Endothelial cell of umbilical vein (primary cell): ENCODE results near the gene RALA. TPM values are rescaled to one million over a fixed set of nuclear protein-coding genes. Genes with fewer than 3 reads are reported as not detected.

Experiments used
- BruUV-seq: library from RNA; stranded (reverse); fragments of 400-500 nt; replicated peaks from 2 replicates; lab custom pipeline; 2021; lab: Mats Ljungman, UMichigan
- CTCF ChIA-PET: fragments of 300-600, 350-600 bp; sonication (Branson Sonifier 250); formaldehyde crosslinking; loops from one replicate; lab custom pipeline; 2021; ENCODE audit warnings: antibody characterized with exemption, inconsistent platforms; lab: Charles Lee
- POLR2A ChIA-PET: fragments of 300-600, 350-600 bp; sonication (Branson Sonifier 250); formaldehyde crosslinking; loops from one replicate; lab custom pipeline; 2021; ENCODE audit warnings: antibody characterized with exemption, inconsistent platforms; lab: Charles Lee
- DNase-seq: peaks from one replicate; pipeline ENCODE4 v3.0.0-alpha.2; 2011; ENCODE audit warnings: low read depth, low spot score
- FAIRE-seq: peaks from 2 replicates; lab custom pipeline; 2011; peaks lifted over from hg19 to GRCh38; lab: Jason Lieb, UNC
- H2AFZ ChIP-seq: 2 replicates; pipeline ENCODE4 v1.6.0; 2012; ENCODE audit warnings: low read depth, low read length, control low read depth, inconsistent platforms
- H3K27ac ChIP-seq: 2 replicates; pipeline ENCODE4 v1.5.1; 2011; ENCODE audit warnings: low read depth, mild to moderate bottlenecking, control low read depth, low read length, moderate library complexity; ENCODE audit not compliant: insufficient read depth
- H3K27me3 ChIP-seq, 2 experiments: 2 replicates each; pipeline versions ENCODE4 v1.6.0 to v1.6.1; 2011; ENCODE audit warnings: low read length in 2 of 2, mixed read lengths in 1 of 2; ENCODE audit not compliant: control insufficient read depth in 2 of 2, insufficient read depth in 2 of 2
- H3K36me3 ChIP-seq, 2 experiments: 2 replicates in 1 of 2; 3 replicates in 1 of 2; pipeline ENCODE4 v1.5.1; 2011; ENCODE audit warnings: low read length in 2 of 2, mild to moderate bottlenecking in 1 of 2, moderate library complexity in 1 of 2; ENCODE audit not compliant: control insufficient read depth in 2 of 2, insufficient read depth in 2 of 2; ENCODE audit errors: extremely low read depth in 1 of 2
- H3K4me1 ChIP-seq: 3 replicates; pipeline ENCODE4 v1.5.1; 2011; ENCODE audit warnings: mild to moderate bottlenecking, low read length; ENCODE audit not compliant: control insufficient read depth, insufficient read depth; ENCODE audit errors: extremely low read depth
- H3K4me2 ChIP-seq: 2 replicates; pipeline ENCODE4 v1.6.1; 2011; ENCODE audit warnings: low read length, control low read depth, mixed read lengths; ENCODE audit not compliant: insufficient read depth
- H3K4me3 ChIP-seq, 3 experiments: fragments of 200-600 bp in 1 of 3; sonication (generic), shearing (Covaris generic) in 1 of 3; replicated peaks in 1 of 3; 2 replicates each; pipeline ENCODE4 v1.5.1; 2011 to 2016; ENCODE audit warnings: control low read depth in 3 of 3, low read length in 3 of 3, mild to moderate bottlenecking in 2 of 3, inconsistent platforms in 1 of 3, low read depth in 1 of 3, moderate library complexity in 1 of 3; ENCODE audit not compliant: insufficient read depth in 1 of 3
- H3K79me2 ChIP-seq: 2 replicates; pipeline ENCODE4 v1.6.0; 2012; ENCODE audit warnings: low read length, inconsistent platforms; ENCODE audit not compliant: control insufficient read depth, insufficient read depth
- H3K9ac ChIP-seq: replicated peaks from 2 replicates; pipeline ENCODE3; 2011; ENCODE audit warnings: low read length, control low read depth; ENCODE audit not compliant: insufficient read depth; ENCODE audit errors: extremely low read depth
- H3K9me1 ChIP-seq: replicated peaks from 3 replicates; pipeline ENCODE4 v1.6.0; 2011; ENCODE audit warnings: mild to moderate bottlenecking, low read length; ENCODE audit not compliant: control insufficient read depth, insufficient read depth; ENCODE audit errors: extremely low read depth
- H3K9me3 ChIP-seq: replicated peaks from 2 replicates; pipeline ENCODE4 v1.5.1; 2012; ENCODE audit warnings: low read length, inconsistent platforms; ENCODE audit not compliant: control insufficient read depth, insufficient read depth
- H4K20me1 ChIP-seq: replicated peaks from 2 replicates; pipeline ENCODE3; 2011; ENCODE audit warnings: mild to moderate bottlenecking, low read length; ENCODE audit not compliant: control insufficient read depth, insufficient read depth; ENCODE audit errors: extremely low read depth
- CTCF ChIP-seq, 2 donors: IDR thresholded peaks; 1 replicate in 1 of 2; 2 replicates in 1 of 2; pipeline ENCODE4 v1.5.1; 2011; ENCODE audit warnings: low read length in 2 of 2, mild to moderate bottlenecking in 2 of 2, moderate library complexity in 2 of 2, control low read depth in 1 of 2, inconsistent platforms in 1 of 2, low read depth in 1 of 2; ENCODE audit not compliant: insufficient read depth in 1 of 2; ENCODE audit errors: extremely low read depth in 1 of 2
- FOS ChIP-seq: IDR thresholded peaks from 2 replicates; pipeline ENCODE4 v1.6.1; 2011; ENCODE audit warnings: mild to moderate bottlenecking, low read length, moderate library complexity, borderline replicate concordance; ENCODE audit not compliant: insufficient read depth
- GATA2 ChIP-seq: IDR thresholded peaks from 2 replicates; pipeline ENCODE4 v1.7.0; 2011; ENCODE audit warnings: low read depth, mild to moderate bottlenecking, moderate library complexity, mixed read lengths, low read length; ENCODE audit not compliant: insufficient read length, insufficient read depth
- MAX ChIP-seq: IDR thresholded peaks from 2 replicates; pipeline ENCODE4 v1.6.1; 2011; ENCODE audit not compliant: insufficient read depth, insufficient read length
- MYC ChIP-seq: IDR thresholded peaks from one replicate; pipeline ENCODE4 v1.6.1; 2011; ENCODE audit warnings: mild to moderate bottlenecking, low read depth, low read length
- POLR2A ChIP-seq: IDR thresholded peaks from 2 replicates; pipeline ENCODE4 v1.6.1; 2012; ENCODE audit warnings: low read depth, mild to moderate bottlenecking, control low read depth, low read length
- POLR2AphosphoS5 ChIP-seq: IDR thresholded peaks from 2 replicates; pipeline ENCODE4 v1.6.1; 2012; ENCODE audit warnings: low read depth, mild to moderate bottlenecking, control low read depth, low read length, moderate library complexity; ENCODE audit not compliant: insufficient read depth
- dilution Hi-C: fragments of 300-500 bp; cut with MboI; formaldehyde crosslinking; loops from one replicate; pipeline ENCODE4 v1.15.0; 2019; ENCODE audit warnings: low sequenced_read_pairs; ENCODE audit not compliant: extremely low pct_ligation_motif_present
- intact Hi-C: fragments of 100-400 bp; cut with micrococcal nuclease; formaldehyde crosslinking; loops from one replicate; pipeline ENCODE4 v1.10.0; 2022
- polyA plus RNA-seq, 4 experiments: library from polyadenylated mRNA; depleted of rRNA in 3 of 4; stranded (reverse) in 3 of 4; unstranded in 1 of 4; fragments of >200 nt; gene quantifications; 2 replicates each; pipeline versions ENCODE4 v1.2.1 to v1.2.3, GENCODE V29; 2011 to 2012; ENCODE audit warnings: missing spikeins in 1 of 4
- total RNA-seq: library from RNA; stranded (reverse); gene quantifications from 2 replicates; pipeline ENCODE4 v1.2.3, GENCODE V29; 2021

RALA gene
- total and polyA plus RNA-seq, 2 donors (not counting 3 experiments of a cell fraction or from before 2014, with no cell fraction given), result 91.1 to 191 TPM

GRCh38 chr7:39617005-39617404 is 6.4 kb upstream of the RALA start:
- FAIRE-seq (no peak), DNase-seq (no peak)
- H3K36me3 ChIP-seq, result no peaks in the 10 kb centered on the region
- H3K79me2 ChIP-seq, result no peaks in the 10 kb centered on the region
- H2AFZ ChIP-seq, result no peak overlapping the region
- ChIA-PET CTCF (interaction anchor here (10.5 kb wide), 1 partner anchor 36 kb away, joined by 134 read pairs; no protein-coding TSS in a partner anchor), POLR2A (interaction anchor here (0.7 kb wide), 1 partner anchor 110 kb away, joined by 3 read pairs; no protein-coding TSS in a partner anchor)
- intact Hi-C loops (no loop called here), dilution Hi-C loops (no loop called here)
- H3K27ac ChIP-seq, result no peak overlapping the region
- H3K27me3 ChIP-seq, result no peaks in the 10 kb centered on the region
- no TSS peak for BruUV-seq
- H3K9me3 ChIP-seq, result no peaks in the 10 kb centered on the region
- TF ChIP-seq POLR2AphosphoS5 (no peak), MYC (no peak), FOS (no peak), GATA2 (no peak), CTCF (IDR thresholded peaks at IDR 0.05; ENCODE audit: extremely low read depth in 1 of 2, insufficient read depth in 1 of 2, low read depth in 1 of 2, low read length in 2 of 2) (no peak), POLR2A (no peak), MAX (no peak)
- peaks cover 37% of the 10 kb centered on the region for H3K4me1 ChIP-seq
- no peaks in the 10 kb centered on the region for H4K20me1 ChIP-seq
- no peak overlapping the region for H3K9ac ChIP-seq
- no peaks in the 10 kb centered on the region for H3K9me1 ChIP-seq
- H3K4me2 ChIP-seq, result no peak overlapping the region
- no peak overlapping the region for H3K4me3 ChIP-seq
